K562 (cell line): ENCODE measurements around the gene MBIP. TPM values are rescaled to one million over a fixed set of nuclear protein-coding genes. Genes with fewer than 3 reads are reported as not detected.

Source experiments
- ARID1B ChIP-seq: fragments of 450-650 bp; IDR thresholded peaks from 2 replicates; pipeline ENCODE4 v1.6.1; 2016; ENCODE audit warnings: antibody characterized with exemption, mild to moderate bottlenecking, inconsistent platforms
- CREM ChIP-seq: IDR thresholded peaks from 2 replicates; pipeline ENCODE4 v1.6.1; 2014; ENCODE audit warnings: antibody characterized with exemption, low read depth
- DACH1 ChIP-seq: fragments of 450-650 bp; IDR thresholded peaks from 2 replicates; pipeline ENCODE4 v1.6.1; 2018; ENCODE audit not compliant: partially characterized antibody
- DPF2 ChIP-seq: fragments of 450-650 bp; IDR thresholded peaks from 2 replicates; pipeline ENCODE4 v1.6.1; 2016
- ELF2 ChIP-seq: fragments of 250-450 bp; sonication (Bioruptor Pico); IDR thresholded peaks from 2 replicates; pipeline ENCODE4 v1.5.0; 2021; ENCODE audit warnings: mild to moderate bottlenecking
- JUNB ChIP-seq: fragments of 450-650 bp; formaldehyde crosslinking; conservative IDR thresholded peaks from 2 replicates; pipeline ENCODE4 v1.4.0; 2020; ENCODE audit warnings: mild to moderate bottlenecking
- KAT8 ChIP-seq: fragments of 450-650 bp; IDR thresholded peaks from 2 replicates; pipeline ENCODE4 v1.6.1; 2016; ENCODE audit warnings: low read depth, mild to moderate bottlenecking
- KDM2B ChIP-seq: fragments of 250-450 bp; sonication (Bioruptor Pico); IDR thresholded peaks from 2 replicates; pipeline ENCODE4 v1.8.0; 2021; ENCODE audit warnings: mild to moderate bottlenecking, moderate library complexity
- L3MBTL2 ChIP-seq: fragments of 450-650 bp; IDR thresholded peaks from 2 replicates; pipeline ENCODE4 v1.6.1; 2016; ENCODE audit warnings: mild to moderate bottlenecking, moderate library complexity
- MCM3 ChIP-seq: fragments of 450-650 bp; IDR thresholded peaks from 2 replicates; pipeline ENCODE4 v1.6.1; 2016
- MEIS2 ChIP-seq: fragments of 450-650 bp; IDR thresholded peaks from 2 replicates; pipeline ENCODE4 v1.6.1; 2014; ENCODE audit warnings: mild to moderate bottlenecking; ENCODE audit not compliant: partially characterized antibody
- MYNN ChIP-seq, 2 experiments: sonication (generic); formaldehyde crosslinking in 1 of 2; IDR thresholded peaks; 2 replicates each; pipeline versions ENCODE4 v1.5.0 to v1.6.1; 2016 to 2020; ENCODE audit warnings: antibody characterized with exemption in 1 of 2, missing genetic modification reagents in 1 of 2
- NRF1 ChIP-seq, 2 experiments: fragments of 450-650 bp; IDR thresholded peaks in 1 of 2; conservative IDR thresholded peaks in 1 of 2; 2 replicates each; pipeline ENCODE4 v1.6.1; 2014; ENCODE audit warnings: mild to moderate bottlenecking in 2 of 2
- RCOR1 ChIP-seq, 2 experiments: IDR thresholded peaks; 2 replicates each; pipeline ENCODE4 v1.6.1; 2012; ENCODE audit warnings: low read depth in 2 of 2, low read length in 2 of 2, borderline replicate concordance in 1 of 2, improper control_type of control experiment in 1 of 2
- RHOXF2B ChIP-seq: fragments of 250-450 bp; sonication (Bioruptor Pico); conservative IDR thresholded peaks from 2 replicates; pipeline ENCODE4 v1.5.1; 2021
- SLC30A9 ChIP-seq: fragments of 250-450 bp; sonication (Bioruptor Pico); IDR thresholded peaks from 2 replicates; pipeline ENCODE4 v1.8.0; 2022; ENCODE audit warnings: mild to moderate bottlenecking, moderate library complexity
- SRSF7 ChIP-seq: fragments of 200-400 bp; formaldehyde crosslinking; optimal IDR thresholded peaks from 2 replicates; pipeline ENCODE3; 2017; ENCODE audit warnings: mild to moderate bottlenecking, low read depth, low read length
- TCF3 ChIP-seq: sonication (generic); formaldehyde crosslinking; IDR thresholded peaks from 2 replicates; pipeline ENCODE4 v1.4.0; 2020; ENCODE audit warnings: mild to moderate bottlenecking, missing genetic modification reagents
- ZBTB1 ChIP-seq: sonication (generic); formaldehyde crosslinking; IDR thresholded peaks from 2 replicates; pipeline ENCODE4 v1.8.1; 2023; ENCODE audit warnings: missing genetic modification reagents, low read depth, mild to moderate bottlenecking, borderline replicate concordance
- ZEB2 ChIP-seq: fragments of 450-650 bp; IDR thresholded peaks from 2 replicates; pipeline ENCODE4 v1.6.1; 2016
- ZNF217 ChIP-seq: sonication (generic); formaldehyde crosslinking; IDR thresholded peaks from 2 replicates; pipeline ENCODE4 v1.8.0; 2022; ENCODE audit warnings: mild to moderate bottlenecking, missing genetic modification reagents
- ZNF274 ChIP-seq: IDR thresholded peaks from 2 replicates; pipeline ENCODE4 v1.6.1; 2011; ENCODE audit warnings: low read depth, mild to moderate bottlenecking, low read length, moderate library complexity, borderline replicate concordance
- ZNF507 ChIP-seq: conservative IDR thresholded peaks from 2 replicates; pipeline ENCODE4 v1.6.1; 2017; ENCODE audit warnings: missing genetic modification characterization, missing compliant biosample characterization
- polyA plus RNA-seq, 8 experiments: library from polyadenylated mRNA; depleted of rRNA in 4 of 8; stranded (reverse) in 5 of 8; unstranded in 3 of 8; fragments of >200 nt; fragmentation: Nextera tagmentation in 2 of 8; fragmentation: Illumina TruSeq in 1 of 8; extraction: Ambion mirVana in 2 of 8; extraction: Trizol in 1 of 8; gene quantifications; 2 replicates each; pipeline versions ENCODE4 v1.2.1 to v1.2.3, GENCODE V29; 2011 to 2014; ENCODE audit warnings: inconsistent platforms in 1 of 8, missing spikeins in 1 of 8
- total RNA-seq, 7 experiments: library from RNA; depleted of rRNA in 6 of 7; stranded (reverse); fragments of >200 nt in 6 of 7; fragmentation: Illumina TruSeq in 2 of 7; extraction: Trizol in 2 of 7; gene quantifications; 2 replicates each; pipeline versions ENCODE4 v1.2.1 to v1.2.3, GENCODE V29; 2011 to 2021; ENCODE audit warnings: low replicate concordance in 1 of 7
- TF ChIP-seq, protein P1 (sequence below), 3 experiments: fragments of 200-800 bp in 1 of 3; sonication (Bioruptor generic) in 1 of 3; sonication (generic) in 1 of 3; formaldehyde crosslinking in 1 of 3; IDR thresholded peaks; 2 replicates each; pipeline versions ENCODE4 v1.6.1 to v1.8.0; 2016 to 2022; ENCODE audit warnings: mild to moderate bottlenecking in 2 of 3, missing compliant biosample characterization in 2 of 3, missing genetic modification characterization in 2 of 3, missing genetic modification reagents in 1 of 3
- TF ChIP-seq, protein P2 (sequence below): sonication (generic); formaldehyde crosslinking; IDR thresholded peaks from 2 replicates; pipeline ENCODE4 v1.8.1; 2022; ENCODE audit warnings: missing genetic modification reagents
- TF ChIP-seq, protein P3 (sequence below): fragments of 250-450 bp; sonication (Bioruptor Pico); IDR thresholded peaks from 2 replicates; pipeline ENCODE4 v1.4.0; 2020; ENCODE audit warnings: mild to moderate bottlenecking, moderate library complexity
- TF ChIP-seq, protein P4 (sequence below): fragments of 450-650 bp; IDR thresholded peaks from 2 replicates; pipeline ENCODE4 v1.6.1; 2016

MBIP gene
- total and polyA plus RNA-seq, 9 of the 15 experiments (the other 6 are each of a cell fraction or from before 2014, with no cell fraction given), result 8.4 to 31.1 (median 19.4) TPM

DNA sequence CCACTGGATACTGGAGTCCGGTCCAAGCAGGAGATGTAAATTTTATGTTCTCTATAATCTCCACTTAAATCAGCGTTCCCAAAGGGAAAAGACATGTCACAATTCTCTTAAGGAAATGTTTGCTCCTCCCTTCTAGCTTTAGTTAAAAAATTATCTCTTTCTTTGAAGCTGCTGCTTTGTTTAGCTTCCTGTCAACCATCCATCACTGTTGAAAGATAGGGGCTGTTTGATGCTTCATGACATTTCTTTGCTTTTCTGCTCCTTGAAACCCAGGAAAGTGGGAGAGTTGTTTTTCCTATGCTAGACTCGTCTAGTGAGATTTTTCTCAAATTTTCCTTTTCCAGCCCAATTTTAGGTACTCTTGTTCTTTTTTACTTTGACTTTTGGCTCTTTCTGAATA, 31.9 kb downstream of the MBIP start (continued):
- TF ChIP-seq L3MBTL2, result no peak
- TF ChIP-seq, protein P1, sequence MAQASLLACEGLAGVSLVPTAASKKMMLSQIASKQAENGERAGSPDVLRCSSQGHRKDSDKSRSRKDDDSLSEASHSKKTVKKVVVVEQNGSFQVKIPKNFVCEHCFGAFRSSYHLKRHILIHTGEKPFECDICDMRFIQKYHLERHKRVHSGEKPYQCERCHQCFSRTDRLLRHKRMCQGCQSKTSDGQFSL (CRISPR knock-in tag; IDR thresholded peaks at IDR 0.05), result no peak
- TF ChIP-seq, protein P1 (tag; IDR thresholded peaks at IDR 0.05), result no peak
- TF ChIP-seq, protein P2, sequence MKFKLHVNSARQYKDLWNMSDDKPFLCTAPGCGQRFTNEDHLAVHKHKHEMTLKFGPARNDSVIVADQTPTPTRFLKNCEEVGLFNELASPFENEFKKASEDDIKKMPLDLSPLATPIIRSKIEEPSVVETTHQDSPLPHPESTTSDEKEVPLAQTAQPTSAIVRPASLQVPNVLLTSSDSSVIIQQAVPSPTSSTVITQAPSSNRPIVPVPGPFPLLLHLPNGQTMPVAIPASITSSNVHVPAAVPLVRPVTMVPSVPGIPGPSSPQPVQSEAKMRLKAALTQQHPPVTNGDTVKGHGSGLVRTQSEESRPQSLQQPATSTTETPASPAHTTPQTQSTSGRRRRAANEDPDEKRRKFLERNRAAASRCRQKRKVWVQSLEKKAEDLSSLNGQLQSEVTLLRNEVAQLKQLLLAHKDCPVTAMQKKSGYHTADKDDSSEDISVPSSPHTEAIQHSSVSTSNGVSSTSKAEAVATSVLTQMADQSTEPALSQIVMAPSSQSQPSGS (CRISPR knock-in tag), result no peak
- TF ChIP-seq JUNB, result no peak
- TF ChIP-seq DPF2, result peak; percentile 53; the same call in 1 of the 2 replicates
- no peak for TF ChIP-seq MCM3
- no peak for TF ChIP-seq RHOXF2B (CRISPR knock-in tag)
- TF ChIP-seq CREM, result no peak
- no peak for TF ChIP-seq KDM2B (CRISPR knock-in tag)
- no peak for TF ChIP-seq ZBTB1 (CRISPR knock-in tag)
- TF ChIP-seq ZNF217, result no peak
- TF ChIP-seq NRF1 (conservative IDR thresholded peaks at IDR 0.05 in 1 of 2, IDR thresholded peaks at IDR 0.05 in 1 of 2), result no peak
- TF ChIP-seq SRSF7, result no peak
- TF ChIP-seq, protein P3, sequence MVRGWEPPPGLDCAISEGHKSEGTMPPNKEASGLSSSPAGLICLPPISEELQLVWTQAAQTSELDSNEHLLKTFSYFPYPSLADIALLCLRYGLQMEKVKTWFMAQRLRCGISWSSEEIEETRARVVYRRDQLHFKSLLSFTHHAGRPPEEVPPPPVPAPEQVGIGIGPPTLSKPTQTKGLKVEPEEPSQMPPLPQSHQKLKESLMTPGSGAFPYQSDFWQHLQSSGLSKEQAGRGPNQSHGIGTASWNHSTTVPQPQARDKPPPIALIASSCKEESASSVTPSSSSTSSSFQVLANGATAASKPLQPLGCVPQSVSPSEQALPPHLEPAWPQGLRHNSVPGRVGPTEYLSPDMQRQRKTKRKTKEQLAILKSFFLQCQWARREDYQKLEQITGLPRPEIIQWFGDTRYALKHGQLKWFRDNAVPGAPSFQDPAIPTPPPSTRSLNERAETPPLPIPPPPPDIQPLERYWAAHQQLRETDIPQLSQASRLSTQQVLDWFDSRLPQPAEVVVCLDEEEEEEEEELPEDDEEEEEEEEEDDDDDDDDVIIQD (CRISPR knock-in tag), result no peak
- TF ChIP-seq RCOR1 (IDR thresholded peaks at IDR 0.05; ENCODE audit: borderline replicate concordance in 1 of 2, low read depth in 2 of 2, low read length in 2 of 2), result peak in 1 of 2 experiments; percentile 24; a peak in 1 of 4 replicates
- no peak for TF ChIP-seq MYNN (IDR thresholded peaks at IDR 0.05)
- TF ChIP-seq MYNN (CRISPR knock-in tag; IDR thresholded peaks at IDR 0.05), result no peak
- TF ChIP-seq MEIS2, result peak; percentile 94
- no peak for TF ChIP-seq ZEB2
- TF ChIP-seq ELF2 (CRISPR knock-in tag), result no peak
- TF ChIP-seq KAT8, result no peak
- TF ChIP-seq ARID1B, result peak; percentile 55
- TF ChIP-seq, protein P4, sequence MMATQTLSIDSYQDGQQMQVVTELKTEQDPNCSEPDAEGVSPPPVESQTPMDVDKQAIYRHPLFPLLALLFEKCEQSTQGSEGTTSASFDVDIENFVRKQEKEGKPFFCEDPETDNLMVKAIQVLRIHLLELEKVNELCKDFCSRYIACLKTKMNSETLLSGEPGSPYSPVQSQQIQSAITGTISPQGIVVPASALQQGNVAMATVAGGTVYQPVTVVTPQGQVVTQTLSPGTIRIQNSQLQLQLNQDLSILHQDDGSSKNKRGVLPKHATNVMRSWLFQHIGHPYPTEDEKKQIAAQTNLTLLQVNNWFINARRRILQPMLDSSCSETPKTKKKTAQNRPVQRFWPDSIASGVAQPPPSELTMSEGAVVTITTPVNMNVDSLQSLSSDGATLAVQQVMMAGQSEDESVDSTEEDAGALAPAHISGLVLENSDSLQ, result peak; percentile 86
- TF ChIP-seq ZNF507, result no peak
- no peak for TF ChIP-seq ZNF274
- peak; percentile 36; the same call in 1 of the 2 replicates for TF ChIP-seq TCF3
- no peak for TF ChIP-seq DACH1
- TF ChIP-seq SLC30A9 (CRISPR knock-in tag), result no peak
